HG02678 (cell line): ENCODE data around the gene EMD.
A peak's percentile ranks its signal among the peaks of the same experiment; 100 is the strongest.
"Not testable (repeated sequence)": the region's sequence is repeated elsewhere in the genome, so short reads cannot be mapped to it uniquely, and the experiment has no call there.

Experiments
- ATAC-seq: cut with Tn5 transposase; IDR thresholded peaks from one replicate; pipeline ENCODE4 v1.9.1; 2021; ENCODE audit warnings: mild to moderate bottlenecking, moderate library complexity; ENCODE audit not compliant: unreplicated experiment

EMD gene

DNA sequence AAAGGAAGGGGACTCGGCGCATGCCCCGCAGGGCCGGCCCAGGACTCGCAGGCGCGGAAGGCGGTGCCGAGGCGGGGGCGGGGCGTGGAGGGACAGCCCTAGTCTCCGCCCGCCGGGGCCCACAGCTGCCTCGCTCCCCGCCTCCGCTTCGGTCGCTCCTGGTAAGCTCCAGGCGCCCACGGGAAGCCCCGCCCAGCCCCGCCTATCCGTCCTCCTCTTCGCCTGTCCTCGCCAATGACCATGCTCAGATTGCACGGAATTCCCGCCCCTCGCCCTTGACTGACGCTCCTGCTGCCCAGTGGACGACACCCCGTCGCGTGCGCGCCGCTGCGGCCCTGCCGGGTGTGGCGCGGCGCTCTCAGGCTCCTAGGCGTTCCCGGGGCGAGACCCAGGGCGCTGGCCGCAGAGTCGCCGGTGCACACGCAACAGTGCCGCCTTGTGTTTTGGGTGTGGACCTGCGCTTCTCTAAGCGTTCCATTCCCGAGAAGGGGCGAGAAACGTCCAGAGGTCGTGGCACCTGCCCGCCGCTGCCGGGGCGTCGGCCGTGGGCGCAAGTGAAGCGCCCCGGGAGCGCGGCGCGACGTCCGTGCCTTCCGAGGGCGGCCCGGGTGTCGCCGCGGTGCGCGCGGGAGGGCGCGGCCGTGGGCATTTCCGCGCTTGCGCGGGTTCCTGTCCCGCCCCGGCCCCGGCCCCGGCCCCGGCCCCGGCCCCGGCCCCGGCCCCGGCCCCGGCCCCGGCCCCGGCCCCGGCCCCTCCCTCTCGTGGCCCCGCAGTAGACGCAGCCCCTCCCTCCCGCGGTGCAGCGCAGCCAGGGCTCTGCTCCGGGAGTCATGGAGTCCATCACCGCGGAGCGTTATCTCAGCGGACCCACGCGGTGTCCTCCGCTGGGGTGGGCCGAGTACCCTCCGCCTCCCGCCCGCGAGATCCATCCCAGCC is 11.0 kb downstream of the EMD start:
- peak; percentile 78 for ATAC-seq

DNA sequence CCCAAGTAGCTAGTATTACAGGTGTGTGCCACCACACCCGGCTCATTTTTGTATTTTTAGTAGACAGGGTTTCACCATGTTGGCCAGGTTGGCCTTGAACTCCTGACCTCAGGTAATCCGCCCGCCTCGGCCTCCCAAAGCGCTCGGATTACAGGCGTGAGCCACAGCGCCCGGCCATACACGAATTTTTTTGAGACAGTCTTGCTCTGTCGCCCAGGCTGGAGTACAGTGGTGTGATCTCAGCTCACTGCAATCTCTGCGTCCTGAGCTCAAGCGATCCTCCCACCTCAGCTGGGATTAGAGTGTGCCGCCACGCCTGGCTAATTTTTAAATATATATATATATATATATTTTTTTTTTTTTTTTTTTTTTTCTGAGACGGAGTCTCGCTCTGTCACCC is 17.3 kb downstream of the EMD start:
- not testable (repeated sequence) for ATAC-seq

DNA sequence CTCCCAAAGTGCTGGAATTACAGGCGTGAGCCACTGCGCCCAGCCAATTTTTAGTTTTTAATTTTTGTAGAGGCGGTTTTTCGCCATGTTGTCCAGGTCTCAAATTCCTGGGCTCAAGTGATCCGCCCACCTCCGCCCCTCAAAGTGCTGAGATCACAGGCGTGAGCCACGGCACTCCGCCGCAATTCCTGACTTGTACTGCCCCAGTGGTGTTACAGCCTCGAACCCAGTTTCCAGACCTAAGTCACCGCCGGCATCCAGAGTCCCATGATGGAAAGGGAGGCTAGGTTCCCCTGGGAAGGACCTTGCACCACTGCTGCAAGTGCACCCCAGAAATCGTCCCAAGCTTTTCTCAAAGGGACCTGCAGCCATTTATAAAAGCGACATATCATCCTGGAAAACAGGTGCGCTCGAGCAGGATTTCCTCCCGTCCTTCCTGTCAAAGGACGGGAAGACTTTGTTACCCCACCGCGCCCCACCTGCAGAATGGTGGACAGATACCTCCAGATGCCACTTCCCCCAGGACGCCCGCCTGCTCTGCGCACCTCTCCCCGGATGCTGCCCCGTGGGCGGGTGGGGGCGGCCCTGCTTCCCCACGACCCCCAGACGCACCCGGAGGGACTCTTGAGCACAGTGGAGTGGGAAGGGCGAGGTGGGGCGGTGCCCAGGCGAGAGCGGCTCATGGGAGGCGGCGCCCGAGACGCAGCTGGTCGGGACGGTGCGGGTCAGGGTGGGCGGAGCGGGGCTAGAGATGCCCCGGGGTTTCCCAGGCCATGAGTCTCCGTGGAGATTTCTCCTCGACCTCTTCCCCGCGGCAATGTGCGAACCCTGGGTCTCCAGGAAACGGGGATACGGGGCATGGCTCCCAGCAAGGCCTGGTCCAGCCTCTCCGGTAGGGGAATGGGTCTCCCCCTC is 18.1 kb downstream of the EMD start:
- ATAC-seq: peak; percentile 67

DNA sequence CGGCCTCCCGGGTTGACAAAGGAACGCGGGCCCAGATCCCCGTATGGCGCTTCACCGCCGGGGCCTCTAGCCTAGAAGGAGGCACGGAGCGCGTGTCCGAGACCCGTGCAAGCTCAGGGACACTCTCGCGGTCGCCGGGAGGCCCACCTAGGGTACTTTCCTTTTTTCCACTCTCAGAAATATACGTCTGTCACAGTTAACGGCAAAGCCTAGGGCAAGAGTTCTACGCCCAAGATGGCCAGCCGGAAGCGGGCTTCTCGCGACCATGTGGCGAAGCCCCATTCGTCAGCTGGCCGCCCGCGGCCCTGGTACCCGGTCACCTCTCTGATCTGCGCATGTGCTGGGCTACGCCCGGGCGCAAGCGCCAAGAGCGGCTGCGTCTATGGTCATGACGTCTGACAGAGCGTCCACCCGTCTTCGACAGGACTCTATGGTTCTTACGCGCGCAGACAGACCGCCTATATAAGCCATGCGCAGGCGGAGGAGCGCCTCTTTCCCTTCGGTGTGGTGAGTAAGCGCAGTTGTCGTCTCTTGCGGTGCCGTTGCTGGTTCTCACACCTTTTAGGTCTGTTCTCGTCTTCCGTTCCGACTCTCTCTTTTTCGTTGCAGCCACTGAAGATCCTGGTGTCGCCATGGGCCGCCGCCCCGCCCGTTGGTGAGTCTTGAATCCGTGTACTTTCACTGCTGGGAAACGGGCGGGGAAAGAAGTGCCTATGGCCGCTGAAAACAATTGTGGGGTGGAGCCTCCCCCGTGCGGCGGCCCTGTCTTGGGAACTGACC is 19.0 kb downstream of the EMD start, which contains the start of gene RPL10:
Gene RPL10 (plus strand): TSS at position 490 of the 780 bp plus-strand sequence. CDS start 143 bp downstream, at position 633.
- peak; percentile 80 for ATAC-seq

DNA sequence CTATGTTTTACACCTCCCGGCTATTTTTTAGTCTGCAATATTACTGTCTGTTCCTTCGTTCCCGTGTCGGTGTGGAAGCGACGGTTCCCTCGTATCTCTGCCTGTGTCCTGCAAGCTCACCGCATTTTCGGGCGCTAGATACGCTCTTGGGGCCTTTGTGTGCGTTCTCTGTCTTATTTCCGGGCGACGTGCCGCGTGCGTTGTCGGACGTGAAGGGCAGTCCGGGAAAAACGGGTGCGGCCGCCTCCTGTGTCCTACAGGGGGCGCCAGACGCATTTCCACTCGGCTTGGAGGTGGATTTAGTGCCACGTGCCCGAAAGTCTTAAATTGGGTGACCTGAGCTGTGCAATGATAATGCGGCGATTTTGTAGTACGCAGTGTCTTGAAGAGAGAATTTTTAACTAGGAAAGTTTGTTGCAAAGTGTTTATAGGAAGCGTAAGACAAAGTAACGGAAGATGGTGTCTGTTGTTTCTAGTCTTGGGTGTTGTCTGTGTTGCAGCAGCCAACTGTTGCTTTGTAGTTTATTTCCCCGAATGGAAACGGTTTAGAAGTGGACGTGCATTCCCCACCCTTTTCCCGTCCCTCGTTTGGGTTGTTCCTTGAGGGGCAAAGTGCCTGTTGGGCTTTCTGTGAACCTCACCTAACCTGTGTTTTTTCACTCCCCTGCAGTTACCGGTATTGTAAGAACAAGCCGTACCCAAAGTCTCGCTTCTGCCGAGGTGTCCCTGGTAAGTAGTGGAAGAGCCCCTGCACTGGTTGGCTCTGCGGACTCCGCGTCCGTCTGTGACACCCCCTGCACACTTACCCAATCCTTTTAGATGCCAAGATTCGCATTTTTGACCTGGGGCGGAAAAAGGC is 19.8 kb downstream of the EMD start:
- peak; percentile 14 for ATAC-seq

DNA sequence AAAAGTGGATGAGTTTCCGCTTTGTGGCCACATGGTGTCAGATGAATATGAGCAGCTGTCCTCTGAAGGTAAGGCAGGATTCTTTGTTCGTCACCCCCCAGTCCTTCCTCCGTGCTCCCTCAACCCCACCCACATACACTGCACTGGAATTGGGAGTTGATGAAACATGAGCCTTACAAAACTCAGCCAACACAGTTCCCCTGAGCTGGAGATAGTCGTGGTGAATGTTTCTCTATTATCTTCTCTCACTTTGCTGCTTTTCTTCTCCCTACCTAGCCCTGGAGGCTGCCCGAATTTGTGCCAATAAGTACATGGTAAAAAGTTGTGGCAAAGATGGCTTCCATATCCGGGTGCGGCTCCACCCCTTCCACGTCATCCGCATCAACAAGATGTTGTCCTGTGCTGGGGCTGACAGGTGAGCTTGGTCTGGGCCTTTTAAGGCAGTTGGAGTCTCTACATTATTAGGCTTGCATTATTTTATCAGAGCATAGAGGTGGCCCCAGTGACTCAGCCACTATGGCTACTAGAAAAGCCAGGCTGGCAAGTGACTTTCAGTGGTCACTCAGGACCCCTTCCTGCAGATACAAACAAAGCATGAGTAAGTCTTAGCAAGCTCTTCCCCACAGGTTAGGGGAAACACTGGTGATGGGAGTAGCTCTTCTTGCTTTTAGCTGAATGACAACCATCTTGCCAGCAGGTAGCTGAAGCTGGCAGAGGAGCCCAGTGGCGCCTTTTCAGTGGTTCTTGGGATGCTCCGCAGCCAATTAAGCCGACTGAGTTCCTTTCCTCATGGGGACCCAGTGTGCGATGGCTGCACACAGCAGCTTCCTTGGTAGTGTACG is 20.7 kb downstream of the EMD start:
- ATAC-seq: no peak

DNA sequence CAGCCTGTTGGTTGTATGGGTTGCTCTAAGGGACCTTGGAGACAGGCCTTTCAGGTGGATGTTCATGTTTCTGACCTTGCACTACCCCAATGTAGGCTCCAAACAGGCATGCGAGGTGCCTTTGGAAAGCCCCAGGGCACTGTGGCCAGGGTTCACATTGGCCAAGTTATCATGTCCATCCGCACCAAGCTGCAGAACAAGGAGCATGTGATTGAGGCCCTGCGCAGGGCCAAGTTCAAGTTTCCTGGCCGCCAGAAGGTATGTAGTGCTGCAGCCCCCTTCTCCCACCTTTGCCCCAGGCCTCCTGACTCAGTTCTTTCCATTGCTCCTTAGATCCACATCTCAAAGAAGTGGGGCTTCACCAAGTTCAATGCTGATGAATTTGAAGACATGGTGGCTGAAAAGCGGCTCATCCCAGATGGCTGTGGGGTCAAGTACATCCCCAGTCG is 21.3 kb downstream of the EMD start:
- ATAC-seq: not testable (repeated sequence)

DNA sequence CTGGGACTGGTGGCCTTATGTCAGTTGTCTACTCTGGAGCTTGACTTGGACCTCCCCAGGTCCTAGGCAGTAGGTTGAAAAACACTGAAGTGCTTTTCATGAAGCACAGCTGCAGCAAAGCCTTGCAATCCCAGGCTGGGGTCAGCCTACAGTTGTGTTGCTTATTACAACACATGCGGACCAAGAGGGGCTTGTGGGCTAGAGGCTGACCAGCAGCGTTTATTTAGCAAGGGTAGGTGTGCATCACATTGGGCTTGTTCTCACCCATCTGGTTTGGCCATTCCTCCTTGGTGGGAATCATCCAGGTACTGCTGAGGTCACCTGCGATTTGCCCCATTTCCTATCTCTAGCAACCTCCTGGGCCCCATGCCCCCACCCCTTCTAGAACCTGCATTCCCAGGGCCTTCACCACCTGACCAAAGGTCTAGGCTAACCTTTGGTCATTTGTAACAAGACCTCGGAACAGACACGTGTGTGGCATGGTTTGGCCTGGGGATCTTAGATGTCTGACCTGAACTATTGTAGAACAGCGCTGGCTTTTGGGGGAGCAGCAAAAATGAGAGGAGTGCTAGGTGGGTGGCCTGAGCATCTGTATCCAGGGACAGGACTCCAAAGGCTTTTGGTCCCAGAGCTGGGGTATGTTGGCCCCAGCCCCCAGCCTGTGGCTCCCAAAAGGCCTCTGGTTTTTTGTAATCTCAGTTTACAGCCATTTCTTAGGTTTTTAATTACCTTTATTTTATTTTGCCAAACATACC is 22.1 kb downstream of the EMD start:
- ATAC-seq: no peak

DNA sequence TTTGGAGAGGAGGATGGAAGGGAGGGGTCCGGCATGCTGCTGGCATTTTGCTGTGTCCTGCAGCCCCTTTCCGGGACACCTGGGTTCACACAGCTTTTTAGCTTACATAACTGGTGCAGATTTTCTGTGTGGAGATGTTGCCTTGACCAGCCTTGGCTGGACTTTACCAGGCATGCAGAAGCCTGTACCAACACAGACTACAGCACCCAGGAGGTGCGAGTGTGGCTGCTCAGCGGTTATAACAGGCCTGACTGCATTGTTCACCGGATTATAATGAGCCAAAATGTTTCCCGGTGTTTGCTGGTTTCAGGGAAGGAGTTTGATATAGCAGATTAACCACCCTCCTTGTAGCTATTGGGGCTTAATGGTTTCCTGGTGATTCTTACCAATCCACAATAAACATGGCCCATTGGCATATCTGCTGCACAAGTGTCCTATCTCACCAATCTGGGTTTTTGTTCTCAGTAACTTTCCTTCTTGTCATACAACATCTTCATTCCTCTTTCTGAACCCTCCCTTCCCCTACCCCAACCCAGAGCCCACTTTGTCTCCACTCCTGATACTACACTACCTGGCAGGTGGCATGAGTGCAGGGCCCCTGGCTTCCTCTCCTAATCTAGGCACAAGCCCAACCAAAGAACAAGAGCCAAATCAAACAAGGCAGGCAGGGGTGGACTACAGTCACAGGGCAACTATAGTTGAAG is 23.0 kb downstream of the EMD start:
- no peak for ATAC-seq

DNA sequence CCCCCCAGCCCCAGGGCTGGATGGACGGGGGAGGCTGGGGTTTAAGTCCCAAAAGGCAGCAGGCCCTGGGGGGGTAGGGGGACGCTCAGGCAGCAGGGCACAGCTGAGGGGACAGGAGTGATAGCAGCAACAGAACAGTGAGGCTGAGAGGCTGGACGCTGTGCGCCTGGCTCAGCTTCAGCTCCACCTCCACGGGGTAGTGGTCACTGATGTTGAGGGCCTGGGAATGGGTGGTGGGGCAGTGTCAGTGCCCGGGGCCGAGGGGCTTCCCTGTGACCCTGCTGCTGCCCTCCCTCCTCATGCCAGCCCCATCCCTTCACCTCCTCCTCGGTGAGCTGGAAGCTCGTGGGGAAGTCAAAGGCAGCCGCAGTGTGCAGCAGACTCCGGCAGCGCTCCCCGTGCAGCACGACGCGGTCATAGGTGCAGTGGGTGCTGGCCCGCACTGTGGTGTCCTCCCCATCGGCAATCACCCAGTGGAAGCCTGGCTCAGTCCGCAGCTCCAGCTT is 23.6 kb downstream of the EMD start:
- ATAC-seq: no peak

DNA sequence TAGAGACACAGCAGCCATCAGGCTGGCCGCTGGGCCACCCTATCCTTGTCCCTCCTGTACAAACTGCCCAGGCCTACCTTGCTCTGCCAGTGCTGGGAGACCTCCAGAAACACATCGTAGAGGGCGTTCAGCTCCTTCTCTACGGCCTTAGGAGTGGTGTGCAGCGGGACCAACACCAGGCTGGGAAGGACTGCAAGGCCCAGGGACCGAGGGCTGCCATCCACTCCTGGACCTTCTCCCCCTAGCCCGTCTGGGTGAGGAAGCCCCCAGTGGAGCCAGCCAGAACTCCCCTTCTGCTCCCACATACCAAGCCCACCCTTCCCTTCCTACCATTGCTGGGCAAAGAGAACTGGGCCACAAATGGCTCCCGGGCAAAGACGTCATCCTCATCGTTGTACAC is 24.1 kb downstream of the EMD start:
- ATAC-seq: no peak

DNA sequence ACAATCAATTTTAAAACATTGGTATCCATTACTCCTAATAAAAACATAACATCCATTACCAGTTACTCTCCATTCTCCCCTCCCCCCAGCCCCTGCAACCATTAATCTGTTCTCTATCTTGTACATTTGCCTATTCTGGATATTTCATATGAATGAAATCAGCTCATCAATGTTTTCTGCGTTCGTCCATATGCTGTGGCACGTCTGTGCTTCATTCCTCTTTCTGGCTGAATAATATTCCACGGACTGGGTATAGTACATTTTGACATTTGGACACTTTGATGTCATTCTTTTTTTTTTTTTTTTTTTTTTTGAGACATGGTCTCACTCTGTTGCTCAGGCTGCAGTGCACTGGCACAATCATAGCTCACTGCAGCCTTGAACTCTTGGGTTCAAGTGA is 24.8 kb downstream of the EMD start:
- no peak for ATAC-seq

DNA sequence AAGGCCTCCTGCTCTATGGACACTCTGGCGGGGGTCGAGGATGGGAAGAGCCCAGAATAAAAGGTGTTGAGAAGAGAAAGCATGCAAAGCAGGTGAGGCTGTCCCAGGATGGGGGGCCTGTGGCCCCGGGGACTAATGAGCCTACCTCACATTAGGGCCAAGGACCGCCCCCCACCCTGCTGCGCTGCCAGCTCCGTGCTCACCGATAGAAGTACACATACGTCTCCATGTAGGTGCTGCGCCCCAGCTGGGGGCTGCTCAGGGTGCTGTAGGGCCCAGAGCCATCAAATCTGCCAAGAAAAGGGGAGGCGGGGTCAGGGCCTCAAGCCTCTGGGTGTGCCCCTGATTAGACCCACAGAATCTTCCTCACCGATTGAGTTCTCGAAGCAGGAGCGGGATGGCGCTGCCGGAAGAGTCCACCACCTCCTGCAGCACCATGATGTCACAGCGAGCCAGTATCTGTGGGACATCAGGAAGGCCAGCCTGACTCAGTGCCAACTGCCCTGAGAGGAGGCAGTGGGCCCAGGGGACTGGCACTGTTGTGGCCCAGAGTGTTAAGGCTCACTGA is 25.6 kb downstream of the EMD start:
- ATAC-seq: no peak

DNA sequence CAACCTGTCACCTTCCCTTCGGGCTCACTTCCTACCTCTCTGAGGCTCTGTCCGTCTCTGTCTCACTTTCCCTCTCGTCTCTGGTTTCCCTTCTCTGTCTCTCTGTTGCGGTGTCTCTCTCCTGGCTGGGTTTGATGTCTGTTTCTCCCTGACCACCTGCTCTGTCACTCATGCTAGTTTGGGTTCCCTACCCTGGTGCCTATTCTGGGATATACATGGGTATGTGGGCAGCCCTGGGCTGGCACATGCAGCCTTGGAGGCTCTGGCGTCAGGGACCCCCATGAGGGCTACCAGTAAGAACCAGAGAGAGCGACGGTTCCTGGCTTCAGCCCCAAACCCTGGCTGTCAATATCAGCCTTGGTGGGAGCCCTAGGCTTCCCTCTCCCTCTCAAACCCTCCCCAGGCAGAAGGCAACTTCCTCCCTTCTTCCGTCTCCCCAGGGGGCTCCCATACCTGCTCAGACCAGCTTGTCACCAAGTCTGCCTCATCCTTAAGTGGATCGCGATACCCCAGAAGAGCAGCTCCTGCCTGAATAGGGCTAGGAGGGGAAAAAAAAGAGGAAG is 29.6 kb downstream of the EMD start:
- ATAC-seq: no peak

DNA sequence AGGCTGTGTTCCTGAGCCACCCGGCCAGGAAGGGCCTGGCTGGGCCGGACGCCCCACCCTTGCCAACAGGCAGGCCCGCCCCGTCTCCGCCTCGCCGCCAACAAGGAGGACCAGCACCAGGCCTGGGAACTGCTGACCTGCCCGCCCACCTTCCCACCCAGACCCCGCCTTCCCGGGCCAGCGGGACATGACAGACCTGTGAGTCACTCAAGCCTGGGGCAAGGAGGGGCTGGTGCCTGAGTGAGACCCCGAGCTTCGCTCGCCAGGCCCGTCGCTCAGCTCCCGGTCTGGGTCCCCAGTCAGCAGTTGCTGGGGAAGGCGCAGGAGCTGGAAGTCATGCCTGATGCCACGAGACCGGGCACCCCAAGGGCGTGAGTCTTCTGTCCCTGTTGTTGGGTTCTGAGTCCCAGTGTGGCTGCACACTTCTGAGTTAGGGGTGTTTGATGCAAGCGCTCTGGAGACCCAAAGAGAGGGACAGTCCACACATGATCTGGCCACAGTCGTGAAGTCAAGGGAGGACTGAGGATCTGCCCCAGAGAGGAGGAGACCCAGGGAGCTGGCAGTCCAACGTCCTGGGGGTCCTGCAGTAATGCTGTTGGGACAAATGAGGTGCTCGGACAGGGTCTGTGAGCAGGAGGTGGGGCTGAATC is 30.3 kb downstream of the EMD start, which contains the start of gene DNASE1L1:
Gene DNASE1L1 (minus strand): TSS at position 33 of the 650 bp plus-strand sequence. CDS start 3,686 bp downstream, outside the sequence.
- ATAC-seq: peak; percentile 50

DNA sequence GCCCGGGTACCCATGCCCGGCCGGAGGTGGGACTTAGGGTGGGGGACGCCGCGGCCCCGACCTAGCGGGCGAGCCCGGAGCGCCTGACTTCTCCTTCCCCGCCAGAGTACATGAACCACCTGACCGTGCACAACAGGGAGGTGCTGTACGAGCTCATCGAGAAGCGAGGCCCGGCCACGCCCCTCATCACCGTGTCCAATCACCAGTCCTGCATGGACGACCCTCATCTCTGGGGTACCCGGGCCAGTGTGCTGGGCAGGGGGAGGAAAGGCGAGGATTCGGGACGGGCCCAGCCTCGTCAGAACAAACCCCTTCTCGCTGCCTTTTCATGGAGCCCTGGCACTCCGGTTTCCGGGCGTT is 32.9 kb downstream of the EMD start:
- ATAC-seq: peak; percentile 62
